ENCODE measurements around the gene FGF14. TPM values are rescaled to one million over a fixed set of nuclear protein-coding genes. Genes with fewer than 3 reads are reported as not detected.

FGF14 gene
- total RNA-seq, 1 donor from 2014 or later: not detected

DNA sequence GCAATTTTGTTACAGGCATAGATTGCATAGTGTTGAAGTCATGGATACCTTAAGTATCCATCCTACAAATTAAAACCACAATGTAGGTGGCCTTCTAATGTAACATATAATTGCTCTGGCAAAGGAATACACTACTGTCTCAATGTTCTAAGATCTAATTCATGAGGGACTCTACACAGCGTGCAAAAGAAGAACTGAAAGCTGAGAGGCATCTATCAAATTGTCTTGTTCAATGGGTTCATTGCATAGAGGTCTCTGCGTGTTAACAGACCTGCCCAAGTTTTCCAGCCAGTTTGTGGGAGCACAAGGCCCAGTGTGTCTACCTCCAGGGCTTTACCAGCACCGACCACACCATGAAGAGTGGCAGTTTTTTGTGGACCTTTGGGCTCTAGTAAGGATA, 498.0 kb downstream of the FGF14 start:
- Mint-ChIP-seq H3K27ac (no peak overlapping the region), H3K36me3 (ENCODE audit: low read depth) (no peaks in the 10 kb centered on the region), H3K9me3 (peaks cover 2% of the 10 kb centered on the region), H3K4me3 (no peak overlapping the region), H3K4me1 (no peaks in the 10 kb centered on the region), H3K27me3 (no peaks in the 10 kb centered on the region)
- intact Hi-C loops (cut with micrococcal nuclease): no loop called here
- ChIA-PET CTCF (no interaction called here), POLR2A (no interaction called here)
- TF ChIP-seq, protein P1, sequence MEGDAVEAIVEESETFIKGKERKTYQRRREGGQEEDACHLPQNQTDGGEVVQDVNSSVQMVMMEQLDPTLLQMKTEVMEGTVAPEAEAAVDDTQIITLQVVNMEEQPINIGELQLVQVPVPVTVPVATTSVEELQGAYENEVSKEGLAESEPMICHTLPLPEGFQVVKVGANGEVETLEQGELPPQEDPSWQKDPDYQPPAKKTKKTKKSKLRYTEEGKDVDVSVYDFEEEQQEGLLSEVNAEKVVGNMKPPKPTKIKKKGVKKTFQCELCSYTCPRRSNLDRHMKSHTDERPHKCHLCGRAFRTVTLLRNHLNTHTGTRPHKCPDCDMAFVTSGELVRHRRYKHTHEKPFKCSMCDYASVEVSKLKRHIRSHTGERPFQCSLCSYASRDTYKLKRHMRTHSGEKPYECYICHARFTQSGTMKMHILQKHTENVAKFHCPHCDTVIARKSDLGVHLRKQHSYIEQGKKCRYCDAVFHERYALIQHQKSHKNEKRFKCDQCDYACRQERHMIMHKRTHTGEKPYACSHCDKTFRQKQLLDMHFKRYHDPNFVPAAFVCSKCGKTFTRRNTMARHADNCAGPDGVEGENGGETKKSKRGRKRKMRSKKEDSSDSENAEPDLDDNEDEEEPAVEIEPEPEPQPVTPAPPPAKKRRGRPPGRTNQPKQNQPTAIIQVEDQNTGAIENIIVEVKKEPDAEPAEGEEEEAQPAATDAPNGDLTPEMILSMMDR (IDR thresholded peaks at IDR 0.05): no peak
- DNase-seq: no peak
- ATAC-seq (ENCODE audit: low read depth): no peak

DNA sequence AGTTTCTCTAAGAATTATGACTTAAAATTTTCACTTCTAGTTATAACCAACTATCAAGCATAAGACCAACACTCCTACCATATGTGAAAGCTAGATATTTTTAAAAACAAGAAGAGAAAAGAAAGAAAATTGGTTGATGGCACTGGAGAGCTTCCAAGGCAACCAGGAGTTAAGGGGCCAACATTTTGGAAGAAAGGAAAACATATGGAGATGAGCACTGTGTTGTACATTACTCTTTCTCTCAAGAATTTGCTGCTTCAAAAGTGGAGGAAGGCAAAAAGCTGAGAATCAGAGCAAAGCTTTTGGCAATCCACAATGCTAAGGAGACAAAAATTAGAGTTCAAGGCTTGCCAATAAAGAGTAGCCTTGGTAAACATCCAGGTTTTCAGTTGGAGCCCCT, 503.2 kb downstream of the FGF14 start:
- DNase-seq (no peak), ATAC-seq (ENCODE audit: low read depth) (no peak)
- H3K27ac Mint-ChIP-seq: no peak overlapping the region
- H3K9me3 Mint-ChIP-seq: no peaks in the 10 kb centered on the region
- no peaks in the 10 kb centered on the region for H3K4me1 Mint-ChIP-seq
- ChIA-PET POLR2A (no interaction called here), CTCF (no interaction called here)
- H3K36me3 Mint-ChIP-seq (ENCODE audit: low read depth): no peaks in the 10 kb centered on the region
- intact Hi-C loops (cut with micrococcal nuclease): no loop called here
- H3K27me3 Mint-ChIP-seq: no peaks in the 10 kb centered on the region
- TF ChIP-seq, protein P1 (IDR thresholded peaks at IDR 0.05): no peak
- H3K4me3 Mint-ChIP-seq: no peak overlapping the region

DNA sequence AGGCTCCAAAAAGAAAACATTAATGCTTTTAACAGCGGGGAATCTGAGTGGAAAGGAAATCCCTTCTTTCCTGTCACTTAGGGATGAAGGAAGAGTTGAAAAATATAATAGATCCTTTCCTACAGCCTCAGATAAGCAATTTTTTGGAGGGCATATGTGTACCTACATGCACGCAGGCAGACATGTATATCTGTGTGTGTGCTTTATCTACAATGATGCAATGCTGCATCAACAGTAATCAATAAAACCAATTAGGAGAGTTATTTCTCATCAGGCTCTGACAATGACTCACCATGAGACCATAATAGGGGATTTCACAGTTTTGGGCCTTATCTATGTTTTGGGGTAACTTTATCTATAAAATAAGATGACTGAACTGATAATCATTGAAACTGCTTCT, 505.3 kb downstream of the FGF14 start:
- Mint-ChIP-seq H3K9me3 (no peaks in the 10 kb centered on the region), H3K36me3 (ENCODE audit: low read depth) (no peaks in the 10 kb centered on the region), H3K4me3 (no peak overlapping the region), H3K4me1 (no peaks in the 10 kb centered on the region), H3K27ac (no peak overlapping the region), H3K27me3 (no peaks in the 10 kb centered on the region)
- TF ChIP-seq, protein P1 (IDR thresholded peaks at IDR 0.05): no peak
- POLR2A ChIA-PET: no interaction called here
- DNase-seq (no peak), ATAC-seq (ENCODE audit: low read depth) (no peak)
- intact Hi-C loops (cut with micrococcal nuclease): no loop called here
- CTCF ChIA-PET: no interaction called here

DNA sequence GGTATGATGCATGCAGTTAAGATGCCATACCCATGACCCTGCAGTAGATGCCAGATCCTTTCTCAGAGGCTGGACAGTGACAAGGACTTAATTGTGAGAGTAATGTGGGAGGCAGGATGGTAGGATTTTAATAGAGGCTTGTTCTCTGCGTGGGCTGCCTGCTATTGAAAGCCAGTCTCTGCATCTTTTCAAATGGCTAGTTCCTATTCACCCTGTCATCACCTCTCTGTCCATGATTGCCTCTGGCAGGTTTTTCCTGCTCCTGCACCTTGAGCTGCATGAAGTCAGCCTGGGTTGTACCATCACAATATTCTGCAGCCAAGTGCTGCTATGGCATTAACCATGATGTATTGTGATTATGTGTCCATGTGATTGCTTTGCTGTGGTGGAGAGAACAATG, 508.8 kb downstream of the FGF14 start:
- ATAC-seq (ENCODE audit: low read depth) (no peak), DNase-seq (no peak)
- H3K27ac Mint-ChIP-seq: no peak overlapping the region
- intact Hi-C loops (cut with micrococcal nuclease): no loop called here
- H3K27me3 Mint-ChIP-seq: no peaks in the 10 kb centered on the region
- CTCF ChIA-PET: no interaction called here
- no peaks in the 10 kb centered on the region for H3K36me3 Mint-ChIP-seq (ENCODE audit: low read depth)
- H3K4me3 Mint-ChIP-seq: no peak overlapping the region
- TF ChIP-seq, protein P1 (IDR thresholded peaks at IDR 0.05): no peak
- no peaks in the 10 kb centered on the region for H3K9me3 Mint-ChIP-seq
- POLR2A ChIA-PET: no interaction called here
- no peaks in the 10 kb centered on the region for H3K4me1 Mint-ChIP-seq

DNA sequence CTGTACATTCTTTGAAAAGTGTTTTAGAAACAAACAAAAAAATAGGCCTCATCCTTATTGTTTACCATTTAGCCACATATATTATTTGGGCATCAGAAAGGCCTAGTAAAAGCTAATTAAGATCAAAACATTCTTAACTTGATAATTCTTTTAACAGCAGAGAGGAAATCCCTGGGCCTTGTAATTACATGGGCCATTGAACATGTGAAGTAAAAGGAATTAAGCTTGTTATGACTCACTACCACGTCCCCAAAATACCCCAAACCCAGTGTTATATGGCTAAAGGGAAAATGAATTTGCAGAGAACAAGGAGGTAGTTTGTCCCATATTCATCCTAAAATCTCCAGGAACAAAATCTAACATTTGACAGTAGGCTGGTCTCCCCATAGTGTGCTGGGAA, 509.6 kb downstream of the FGF14 start:
- DNase-seq (no peak), ATAC-seq (ENCODE audit: low read depth) (no peak)
- Mint-ChIP-seq H3K27ac (no peak overlapping the region), H3K4me3 (no peak overlapping the region), H3K9me3 (no peaks in the 10 kb centered on the region), H3K36me3 (ENCODE audit: low read depth) (no peaks in the 10 kb centered on the region), H3K4me1 (no peaks in the 10 kb centered on the region), H3K27me3 (peaks cover 2% of the 10 kb centered on the region)
- TF ChIP-seq, protein P1 (IDR thresholded peaks at IDR 0.05): no peak
- intact Hi-C loops (cut with micrococcal nuclease): no loop called here
- POLR2A ChIA-PET: no interaction called here
- CTCF ChIA-PET: no interaction called here

All from activated B cell treated with CpG ODN at 0.5 μM for 24 hours (primary cell).